Gastrocnemius medialis (tissue), 4 donors: ENCODE results near the gene FBXO2. TPM values are rescaled to one million over a fixed set of nuclear protein-coding genes. Genes with fewer than 3 reads are reported as not detected.

Source experiments
- ATAC-seq, 2 donors: fragments of 150-250 bp; one replicate each; pipeline ENCODE4 v1.9.1; 2016
- DNase-seq, 2 donors: peaks; one replicate each; pipeline ENCODE4 v3.0.0-alpha.2; 2019
- H3K27ac ChIP-seq, 4 donors: fragments of 200-600 bp; sonication (generic); 1 replicate in 1 of 4; 2 replicates in 3 of 4; pipeline ENCODE4 v1.5.1; 2016 to 2018; ENCODE audit warnings: mild to moderate bottlenecking in 2 of 4, moderate library complexity in 1 of 4
- H3K27me3 ChIP-seq, 3 donors: fragments of 200-600 bp; sonication (generic) in 2 of 3; 1 replicate in 1 of 3; 2 replicates in 2 of 3; pipeline versions ENCODE4 v1.5.1 to v1.6.0; 2016 to 2019; ENCODE audit warnings: mild to moderate bottlenecking in 1 of 3, moderate library complexity in 1 of 3
- H3K36me3 ChIP-seq, 2 donors: fragments of 200-600 bp; sonication (generic) in 1 of 2; one replicate each; pipeline ENCODE4 v1.5.1; 2017 to 2018
- H3K4me1 ChIP-seq, 2 donors: fragments of 200-600 bp; sonication (generic) in 1 of 2; one replicate each; pipeline ENCODE4 v1.5.1; 2016 to 2017; ENCODE audit warnings: mild to moderate bottlenecking in 2 of 2
- H3K4me3 ChIP-seq, 4 donors: fragments of 200-600 bp; sonication (generic) in 3 of 4; 1 replicate in 1 of 4; 2 replicates in 3 of 4; pipeline ENCODE4 v1.5.1; 2016 to 2019; ENCODE audit warnings: mild to moderate bottlenecking in 2 of 4
- H3K9me3 ChIP-seq, 3 donors: fragments of 200-600 bp; sonication (generic) in 2 of 3; 1 replicate in 1 of 3; 2 replicates in 2 of 3; pipeline ENCODE4 v1.5.1; 2016 to 2019
- POLR2A ChIP-seq, 2 donors: fragments of 450-650 bp; IDR thresholded peaks; one replicate each; pipeline ENCODE4 v1.6.1; 2017; ENCODE audit warnings: antibody characterized with exemption in 2 of 2, mild to moderate bottlenecking in 2 of 2, moderate library complexity in 2 of 2
- in situ Hi-C, 4 donors: fragments of 200-750 bp; cut with MboI; loops; one replicate each; pipeline versions ENCODE4 v1.15.0 to v1.8.0; 2017; ENCODE audit warnings: low sequenced_read_pairs in 4 of 4
- intact Hi-C: fragments of 100-400 bp; cut with DNase I; formaldehyde crosslinking; loops from one replicate; pipeline ENCODE4 v1.15.1; 2023; ENCODE audit warnings: low total_unique reads
- total RNA-seq, 4 donors: library from RNA; depleted of rRNA; stranded (reverse); fragments of >200 nt; gene quantifications; one replicate each; pipeline versions ENCODE4 v1.1.0 to v1.2.3, GENCODE V29; 2016
- TF ChIP-seq, protein P1 (sequence below), 5 experiments: fragments of 450-650 bp in 3 of 5; fragments of 200-600 bp in 2 of 5; sonication (generic) in 2 of 5; IDR thresholded peaks in 4 of 5; conservative IDR thresholded peaks in 1 of 5; 1 replicate in 4 of 5; 2 replicates in 1 of 5; pipeline ENCODE4 v1.5.1; 2016 to 2019; ENCODE audit warnings: antibody characterized with exemption in 5 of 5, mild to moderate bottlenecking in 3 of 5, moderate library complexity in 3 of 5

Gene FBXO2
- total RNA-seq, result 10 to 100 TPM in 1 of 4 donors, 1 to 10 TPM in 3; 2.0 to 20.8 (median 4.8) TPM

DNA sequence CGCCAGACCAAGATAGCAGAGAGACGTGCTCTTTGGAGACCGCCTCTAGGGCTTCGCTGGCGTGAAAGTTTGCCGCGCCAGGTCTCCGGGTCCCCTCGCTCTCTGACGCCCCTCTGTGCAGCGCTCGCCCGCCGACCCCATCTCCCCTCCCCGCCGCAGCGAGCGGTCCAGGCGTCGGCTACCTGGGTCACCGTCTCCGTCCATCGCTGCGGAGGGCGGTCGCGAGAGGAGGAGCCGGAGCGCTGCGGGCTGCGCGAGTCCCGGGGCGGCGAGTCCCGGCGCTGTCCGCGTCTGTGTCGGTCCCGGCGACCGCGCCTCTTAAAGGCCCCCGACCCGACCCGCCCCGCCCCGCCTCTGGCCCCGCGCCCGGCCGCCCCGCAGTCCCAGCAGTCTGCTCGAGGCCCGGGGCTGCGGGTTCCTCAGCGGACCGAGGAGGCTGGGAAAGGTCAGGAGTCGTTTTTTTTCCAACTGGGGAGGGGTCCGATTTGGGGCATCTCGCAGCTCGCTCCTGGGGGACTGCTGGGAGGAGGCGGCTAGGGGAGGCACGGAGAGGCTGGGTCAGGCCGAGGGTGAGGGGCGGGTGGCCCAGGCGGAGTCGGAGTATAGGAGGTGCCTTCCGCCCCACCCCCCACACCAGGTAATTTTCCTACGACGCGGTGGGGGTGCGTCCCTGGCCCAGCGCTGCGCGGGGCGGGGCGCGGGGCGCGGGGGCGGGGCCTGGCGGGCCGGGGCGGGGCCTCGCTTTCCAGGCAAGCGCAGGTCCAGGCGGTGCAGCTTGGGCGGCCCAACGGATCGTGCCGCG lies at the start of gene FBXO2, which contains the start of gene FBXO44:
Gene FBXO2 (minus strand): TSS at position 293 of the 802 bp plus-strand sequence. CDS start 89 bp downstream, at position 204.
Gene FBXO44 (plus strand): TSS at position 741 of the 802 bp plus-strand sequence. CDS start 959 bp downstream, outside the sequence.
- in situ Hi-C loops, result no loop called here
- H3K4me3 ChIP-seq, result peak within 1 kb of the TSS; percentile 63 to 84 (median 68)
- peak; percentile 16 to 56 for DNase-seq
- ATAC-seq, result peak; percentile 73 to 84
- H3K27me3 ChIP-seq, result peaks cover 10 to 12% (median 11%) of the 10 kb centered on the region in 3 donors
- peak within 1 kb of the TSS; percentile 3 to 66 (median 46) for H3K27ac ChIP-seq
- intact Hi-C loops, result no loop called here
- TF ChIP-seq, protein P1, sequence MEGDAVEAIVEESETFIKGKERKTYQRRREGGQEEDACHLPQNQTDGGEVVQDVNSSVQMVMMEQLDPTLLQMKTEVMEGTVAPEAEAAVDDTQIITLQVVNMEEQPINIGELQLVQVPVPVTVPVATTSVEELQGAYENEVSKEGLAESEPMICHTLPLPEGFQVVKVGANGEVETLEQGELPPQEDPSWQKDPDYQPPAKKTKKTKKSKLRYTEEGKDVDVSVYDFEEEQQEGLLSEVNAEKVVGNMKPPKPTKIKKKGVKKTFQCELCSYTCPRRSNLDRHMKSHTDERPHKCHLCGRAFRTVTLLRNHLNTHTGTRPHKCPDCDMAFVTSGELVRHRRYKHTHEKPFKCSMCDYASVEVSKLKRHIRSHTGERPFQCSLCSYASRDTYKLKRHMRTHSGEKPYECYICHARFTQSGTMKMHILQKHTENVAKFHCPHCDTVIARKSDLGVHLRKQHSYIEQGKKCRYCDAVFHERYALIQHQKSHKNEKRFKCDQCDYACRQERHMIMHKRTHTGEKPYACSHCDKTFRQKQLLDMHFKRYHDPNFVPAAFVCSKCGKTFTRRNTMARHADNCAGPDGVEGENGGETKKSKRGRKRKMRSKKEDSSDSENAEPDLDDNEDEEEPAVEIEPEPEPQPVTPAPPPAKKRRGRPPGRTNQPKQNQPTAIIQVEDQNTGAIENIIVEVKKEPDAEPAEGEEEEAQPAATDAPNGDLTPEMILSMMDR (IDR thresholded peaks at IDR 0.05 in 4 of 5, conservative IDR thresholded peaks at IDR 0.05 in 1 of 5), result no peak
- TF ChIP-seq POLR2A (IDR thresholded peaks at IDR 0.05), result no peak
- H3K36me3 ChIP-seq, result no peaks in the 10 kb centered on the region
- H3K4me1 ChIP-seq, result peaks cover 7 to 10% of the 10 kb centered on the region in 2 donors
- H3K9me3 ChIP-seq, result no peaks in the 10 kb centered on the region

DNA sequence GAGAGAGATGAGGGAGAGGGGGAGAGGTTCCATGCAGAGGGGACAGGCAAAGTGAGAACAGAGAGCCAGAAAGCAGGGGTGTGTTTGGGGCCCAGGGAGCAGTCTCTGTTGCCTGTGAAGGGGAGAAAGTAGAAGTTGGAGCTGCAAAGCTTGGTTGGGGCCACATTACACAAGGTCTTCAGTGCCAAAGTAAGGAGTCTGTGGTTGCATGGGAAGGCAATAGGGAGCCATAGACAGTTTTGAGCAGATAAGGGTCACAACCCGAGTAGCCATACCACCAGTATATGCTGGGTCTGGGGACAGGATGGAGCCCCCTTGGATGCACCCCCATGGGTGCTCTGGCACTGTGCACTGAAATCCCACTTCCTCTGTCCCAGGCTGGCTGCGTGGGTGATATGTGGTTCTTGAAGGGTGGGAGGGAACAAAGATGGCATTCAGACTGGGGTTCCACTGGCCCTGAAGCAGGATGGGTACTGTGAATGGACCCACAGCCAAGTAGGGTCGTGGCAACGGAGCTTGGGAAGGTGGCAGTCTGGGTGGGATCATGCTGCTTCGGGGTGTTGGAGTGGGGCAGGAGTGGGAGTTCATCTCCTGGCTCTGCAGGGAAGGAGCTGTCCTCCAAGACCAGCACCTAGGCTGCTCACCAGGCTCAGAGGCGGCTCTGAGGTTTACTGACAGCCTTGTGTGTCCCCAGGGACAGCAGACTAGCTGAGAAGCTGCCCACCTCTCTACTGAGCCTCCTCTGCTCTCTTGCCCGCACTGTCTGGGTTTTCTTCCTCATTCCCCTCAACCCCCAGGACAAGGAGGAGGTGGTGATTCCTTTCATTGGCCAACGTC lies 49.3 kb upstream of the FBXO2 start:
- in situ Hi-C loops, result no loop called here
- no peak overlapping the region for H3K27ac ChIP-seq
- H3K9me3 ChIP-seq, result no peaks in the 10 kb centered on the region
- no peak for ATAC-seq
- H3K27me3 ChIP-seq, result peaks cover 36 to 41% (median 36%) of the 10 kb centered on the region in 3 donors
- H3K36me3 ChIP-seq, result no peaks in the 10 kb centered on the region
- DNase-seq, result no peak
- TF ChIP-seq, protein P1 (IDR thresholded peaks at IDR 0.05 in 4 of 5, conservative IDR thresholded peaks at IDR 0.05 in 1 of 5), result no peak
- peaks cover 0 to 13% of the 10 kb centered on the region in 2 donors for H3K4me1 ChIP-seq
- intact Hi-C loops, result no loop called here
- H3K4me3 ChIP-seq, result no peak overlapping the region

DNA sequence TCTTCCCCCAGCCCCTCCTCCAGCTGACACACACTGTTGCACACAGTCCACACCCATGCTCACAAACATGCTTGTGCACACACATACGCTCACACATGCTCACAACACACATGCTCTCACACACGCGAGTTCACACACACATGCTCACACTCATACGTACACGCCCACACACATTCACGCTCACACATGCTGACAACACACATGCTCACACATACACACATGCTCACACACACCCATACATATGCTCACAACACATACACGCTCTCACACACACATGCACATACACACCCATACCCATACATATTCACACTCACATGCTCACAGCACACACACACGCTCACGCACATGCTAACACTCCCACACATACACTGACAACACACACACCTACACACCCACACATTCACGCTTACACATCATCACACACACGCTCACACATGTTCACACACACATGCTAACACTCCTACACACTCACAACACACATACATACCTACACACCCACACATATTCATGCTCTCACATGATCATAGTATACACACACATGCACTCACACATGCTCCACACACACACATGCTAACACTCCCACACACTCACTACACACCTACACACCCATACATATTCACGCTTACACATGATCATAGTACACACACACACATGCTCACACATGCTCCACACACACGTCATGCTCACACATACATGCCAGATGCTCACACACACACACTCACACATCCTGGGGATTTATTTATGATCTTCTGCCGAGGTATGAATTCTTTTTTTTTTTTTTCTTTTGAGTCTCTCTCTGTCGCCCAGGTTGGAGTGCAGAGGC lies 48.0 kb upstream of the FBXO2 start:
- no peaks in the 10 kb centered on the region for H3K9me3 ChIP-seq
- H3K4me3 ChIP-seq, result no peak overlapping the region
- in situ Hi-C loops (no loop called here), intact Hi-C loops (no loop called here)
- H3K4me1 ChIP-seq, result peaks cover 0 to 13% of the 10 kb centered on the region in 2 donors
- H3K27me3 ChIP-seq, result peaks cover 39 to 43% (median 40%) of the 10 kb centered on the region in 3 donors
- no peak overlapping the region for H3K27ac ChIP-seq
- ATAC-seq, result no peak
- TF ChIP-seq, protein P1 (IDR thresholded peaks at IDR 0.05 in 4 of 5, conservative IDR thresholded peaks at IDR 0.05 in 1 of 5), result no peak
- TF ChIP-seq POLR2A (IDR thresholded peaks at IDR 0.05), result no peak
- H3K36me3 ChIP-seq, result no peaks in the 10 kb centered on the region
- no peak for DNase-seq

DNA sequence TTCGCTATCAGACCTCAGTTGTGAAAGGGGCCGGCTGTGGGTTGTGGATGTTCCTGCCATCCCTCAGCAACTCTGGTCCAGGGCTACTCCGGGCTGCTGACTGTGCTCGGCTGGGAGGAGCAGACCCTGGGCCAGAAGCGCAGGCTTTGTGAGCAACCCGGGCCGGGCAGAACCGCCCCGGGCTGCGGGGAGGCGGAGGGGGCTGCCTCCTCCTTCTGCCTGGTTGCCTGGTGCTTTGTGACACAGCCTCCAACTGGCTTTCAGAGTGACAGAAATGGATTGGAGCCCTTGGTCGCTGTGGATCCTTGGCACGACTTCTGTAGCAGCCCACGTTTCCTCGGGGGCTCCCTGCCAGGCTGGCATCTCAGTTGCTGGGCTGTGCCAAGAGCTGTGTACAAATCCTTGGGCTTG lies 47.3 kb upstream of the FBXO2 start:
- no peak for DNase-seq
- intact Hi-C loops, result no loop called here
- no peak for ATAC-seq
- in situ Hi-C loops, result no loop called here
- TF ChIP-seq, protein P1 (IDR thresholded peaks at IDR 0.05 in 4 of 5, conservative IDR thresholded peaks at IDR 0.05 in 1 of 5), result no peak
- TF ChIP-seq POLR2A (IDR thresholded peaks at IDR 0.05), result no peak
- H3K36me3 ChIP-seq, result no peaks in the 10 kb centered on the region
- H3K4me3 ChIP-seq, result peak overlapping the region in 1 of 4 donors; percentile 25
- peaks cover 0 to 13% of the 10 kb centered on the region in 2 donors for H3K4me1 ChIP-seq
- no peaks in the 10 kb centered on the region for H3K9me3 ChIP-seq
- H3K27me3 ChIP-seq, result peaks cover 39 to 43% (median 40%) of the 10 kb centered on the region in 3 donors
- no peak overlapping the region for H3K27ac ChIP-seq
